Activated CD8-positive, alpha-beta memory T cell treated with anti-CD3 and anti-CD28 coated beads, Interleukin-2, amount 50 U/mL, for 24 hours (primary cell): Measurements from ENCODE around the gene SERPINB3.
"Not testable (repeated sequence)": the region's sequence is repeated elsewhere in the genome, so short reads cannot be mapped to it uniquely, and the experiment has no call there.

Experiments
- DNase-seq: peaks from one replicate; pipeline ENCODE4 v3.0.0-alpha.2; 2020; ENCODE audit errors: extremely low read depth

SERPINB3 gene

GRCh38 chr18:63646936-63647335, 14.8 kb downstream of the SERPINB3 start:
- no peak for DNase-seq

GRCh38 chr18:63644694-63645093, 17.0 kb downstream of the SERPINB3 start:
- not testable (repeated sequence) for DNase-seq

DNA sequence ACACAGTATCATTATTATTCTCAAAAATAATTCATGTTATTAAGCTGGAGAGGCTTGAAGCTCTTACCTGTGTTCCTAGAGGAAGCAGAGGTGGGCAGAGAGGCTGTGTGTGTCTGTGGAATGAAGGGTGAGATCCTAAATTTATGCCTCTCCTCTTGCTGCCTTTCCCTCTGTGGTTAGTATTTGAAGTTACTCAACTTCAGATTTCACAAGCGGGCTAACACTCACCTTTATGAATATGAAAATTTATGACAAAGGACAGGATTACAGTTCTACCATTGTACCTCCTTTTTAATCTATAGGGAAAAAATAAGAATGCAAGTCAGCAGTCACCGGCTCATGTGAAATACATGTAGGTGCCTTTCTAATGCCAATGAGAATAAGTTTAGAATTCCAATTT, 17.6 kb downstream of the SERPINB3 start, which contains the start of gene SERPINB4:
Gene SERPINB4 (minus strand): TSS at position 115 of the 400 bp plus-strand sequence. CDS start 679 bp downstream, outside the sequence.
- DNase-seq = not testable (repeated sequence)

- DNase-seq = not testable (repeated sequence)
These were observed 18.9 kb downstream of the SERPINB3 start for GRCh38 chr18:63642668-63643356.

DNA sequence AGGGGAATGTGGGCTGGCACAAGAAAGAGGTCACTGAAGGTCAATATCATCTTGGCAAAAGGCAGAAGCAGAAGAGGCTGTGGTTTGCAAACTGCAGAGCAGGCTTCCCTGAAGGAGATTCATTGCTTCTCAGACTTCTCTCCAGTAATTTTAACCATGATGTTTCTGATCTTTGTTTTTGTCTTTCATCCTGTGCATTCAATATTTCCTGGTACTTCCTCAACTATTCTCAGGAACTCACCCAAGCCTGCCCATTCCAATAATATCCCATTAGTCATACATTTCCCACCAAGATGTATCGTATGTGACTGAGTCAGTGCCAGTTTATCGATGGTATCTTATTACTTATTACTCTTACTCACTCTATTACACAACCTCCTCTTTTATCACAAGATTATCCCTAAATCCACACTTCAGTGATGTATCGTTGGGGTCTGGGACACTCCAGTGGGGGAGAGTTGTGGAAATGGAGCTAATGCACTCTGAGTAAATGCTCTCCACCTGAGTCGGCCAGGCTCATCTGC, 20.5 kb downstream of the SERPINB3 start:
- not testable (repeated sequence) for DNase-seq

DNA sequence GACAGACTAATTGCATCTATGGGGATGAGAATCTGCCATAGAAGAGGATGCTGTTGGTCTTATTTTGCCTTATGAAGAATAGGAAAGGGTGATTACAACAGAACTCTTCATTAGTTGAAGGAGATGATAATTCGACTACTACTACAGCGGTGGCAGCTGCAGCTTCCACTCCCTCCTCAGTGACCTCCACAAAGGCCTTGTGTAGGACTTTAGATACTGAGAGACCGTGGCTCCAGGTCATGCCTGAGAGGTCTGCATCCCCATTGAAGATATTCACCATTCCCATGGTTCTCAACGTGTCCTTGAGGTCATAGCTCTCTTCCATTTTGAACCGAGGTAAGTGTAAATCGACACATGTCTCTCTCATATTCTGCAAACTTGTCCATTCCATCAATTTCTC, 24.0 kb downstream of the SERPINB3 start:
- no peak for DNase-seq

DNA sequence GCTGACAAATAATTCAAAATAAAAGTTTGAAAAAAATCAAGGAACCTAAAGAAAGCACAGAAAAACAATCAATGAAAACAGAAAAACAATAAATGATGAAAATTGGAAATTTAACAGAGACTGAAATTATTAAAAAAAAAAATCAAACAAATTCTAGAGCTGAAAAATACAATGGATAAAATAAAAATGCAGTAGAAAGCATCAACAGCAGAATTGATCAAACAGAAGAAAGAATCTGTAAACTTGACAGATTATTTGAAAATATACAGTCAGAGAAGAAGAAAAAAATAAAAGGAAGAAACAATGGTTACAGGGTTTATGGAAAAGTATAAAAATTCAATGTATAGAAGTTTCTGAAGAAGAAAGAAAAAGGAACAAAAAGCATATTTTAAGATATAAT, 33.9 kb downstream of the SERPINB3 start:
- DNase-seq = no peak

DNA sequence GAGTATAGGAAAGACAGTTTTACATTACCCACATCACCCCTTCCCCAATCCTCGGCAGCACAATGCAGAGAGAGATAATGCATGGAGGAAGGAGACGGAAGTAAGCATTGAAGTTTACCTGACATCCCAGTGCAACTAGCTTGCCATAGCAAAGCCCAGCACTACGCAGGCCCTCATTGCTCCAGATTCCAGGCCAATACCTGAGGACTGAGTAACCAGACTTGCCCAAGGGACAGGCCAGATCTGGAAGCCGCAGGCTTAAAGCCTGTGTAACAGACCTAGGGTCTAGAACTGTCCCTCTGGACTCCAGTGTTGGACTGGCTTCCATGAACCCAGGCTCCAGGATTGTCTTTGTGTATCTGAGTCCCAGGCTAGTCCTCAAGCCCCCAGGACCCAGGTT, 35.3 kb downstream of the SERPINB3 start:
- no peak for DNase-seq

DNA sequence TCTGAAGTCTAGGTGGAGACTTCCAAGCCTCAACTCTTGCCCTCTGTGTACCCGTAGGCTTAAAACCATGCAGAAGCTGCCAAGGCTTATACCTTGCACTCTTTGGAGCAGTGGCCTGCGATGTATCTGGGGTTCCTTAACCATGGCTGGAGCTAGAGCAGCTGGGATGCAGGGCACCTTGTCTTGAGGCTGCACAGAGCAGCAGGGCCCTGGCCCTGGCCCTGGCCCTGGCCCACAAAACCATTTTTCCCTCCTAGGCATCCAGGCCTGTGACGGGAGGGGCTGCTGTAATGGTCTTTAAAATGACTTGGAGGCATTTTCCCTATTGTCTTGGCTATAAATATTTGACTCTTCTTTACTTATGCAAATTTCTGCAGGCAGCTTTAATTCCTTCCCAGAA, 36.8 kb downstream of the SERPINB3 start:
- no peak for DNase-seq

GRCh38 chr18:63619661-63620060, 42.0 kb downstream of the SERPINB3 start:
- no peak for DNase-seq

- no peak for DNase-seq
These were observed 43.8 kb downstream of the SERPINB3 start for GRCh38 chr18:63617915-63618234.

- DNase-seq = no peak
These were observed 44.4 kb downstream of the SERPINB3 start for GRCh38 chr18:63617049-63617914.

DNA sequence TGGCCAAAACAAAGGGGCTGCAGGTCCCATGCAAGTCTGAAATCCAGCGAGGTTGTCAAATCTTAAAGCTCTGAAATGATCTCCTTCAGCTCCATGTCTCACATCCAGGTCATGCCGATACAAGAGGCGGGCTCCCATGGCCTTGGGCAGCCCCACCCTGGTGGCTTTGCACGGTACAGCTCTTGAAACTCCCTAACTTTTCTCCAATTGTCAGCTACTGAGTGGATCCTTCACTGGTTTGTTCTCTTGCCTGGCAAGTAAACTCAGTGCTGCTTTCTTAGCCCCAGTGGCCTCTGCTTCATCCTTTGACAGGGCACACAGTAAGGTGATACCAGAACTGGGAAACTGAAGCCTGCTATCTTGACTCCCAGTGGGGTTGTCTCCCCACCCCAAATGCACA, 48.3 kb downstream of the SERPINB3 start:
- DNase-seq = no peak

GRCh38 chr18:63606526-63606925, 55.2 kb downstream of the SERPINB3 start:
- DNase-seq = no peak
